ENCODE data around the gene MYL3. TPM values are rescaled to one million over a fixed set of nuclear protein-coding genes. Genes with fewer than 3 reads are reported as not detected.

Gene MYL3
- total RNA-seq, 8 experiments from 2014 or later, result 0.38 to 2.4 TPM; not detected in 6

GRCh38 chr3:46868287-46868686 is 5.0 kb upstream of the MYL3 start:
- in situ Hi-C loops (cut with MboI; ENCODE audit: low pct_unique_long_range_greater_than_20kb in 2 of 9, low sequenced_read_pairs in 9 of 9, unreplicated experiment in 9 of 9), result no loop called here
- H3K27ac ChIP-seq, result no peak overlapping the region
- no peak for ATAC-seq (replicated peaks in 6 of 8)
- 54% methylated on average over 5 of the region's 8 CpGs; no CpG with 5 or more reads in 9 of the 10 experiments for WGBS, 10 experiments
- H3K4me1 ChIP-seq (replicated peaks in 1 of 2), result peaks cover 0 to 12% of the 10 kb centered on the region in 2 donors
- H3K4me3 ChIP-seq, result no peak overlapping the region

- peak in 3 of 8 experiments; percentile 51 to 87 (median 78) for ATAC-seq (replicated peaks in 6 of 8)
- H3K27ac ChIP-seq, result no peak overlapping the region
- peaks cover 0 to 7% of the 10 kb centered on the region in 2 donors for H3K4me1 ChIP-seq (replicated peaks in 1 of 2)
- in situ Hi-C loops (cut with MboI; ENCODE audit: low pct_unique_long_range_greater_than_20kb in 2 of 9, low sequenced_read_pairs in 9 of 9, unreplicated experiment in 9 of 9), result no loop called here
- no peak overlapping the region for H3K4me3 ChIP-seq
- WGBS, 10 experiments, result 87 to 100% methylated on average over 3 of the region's 15 CpGs; no CpG with 5 or more reads in 8 of the 10 experiments
Measured at GRCh38 chr3:46867550-46867898, 4.3 kb upstream of the MYL3 start.

- Histone ChIP-seq H3K4me1 (replicated peaks in 1 of 2) (peaks cover 0 to 3% of the 10 kb centered on the region in 2 donors), H3K4me3 (no peak overlapping the region), H3K27ac (no peak overlapping the region)
- ATAC-seq (replicated peaks in 6 of 8), result peak; percentile 21 to 87 (median 54)
- 0 to 73% (median 40%) methylated on average over 2 to 7 of the region's 15 CpGs; no CpG with 5 or more reads in 3 of the 10 experiments for WGBS, 10 experiments
- in situ Hi-C loops (cut with MboI; ENCODE audit: low pct_unique_long_range_greater_than_20kb in 2 of 9, low sequenced_read_pairs in 9 of 9, unreplicated experiment in 9 of 9), result no loop called here
Measured at GRCh38 chr3:46866720-46867549, 3.7 kb upstream of the MYL3 start.

- WGBS, 10 experiments, result 68 to 100% (median 76%) methylated on average over 1 to 5 of the region's 11 CpGs; no CpG with 5 or more reads in 7 of the 10 experiments
- in situ Hi-C loops (cut with MboI; ENCODE audit: low pct_unique_long_range_greater_than_20kb in 2 of 9, low sequenced_read_pairs in 9 of 9, unreplicated experiment in 9 of 9), result no loop called here
- no peak for ATAC-seq (replicated peaks in 6 of 8)
- Histone ChIP-seq H3K27ac (no peak overlapping the region), H3K4me3 (no peak overlapping the region), H3K4me1 (replicated peaks in 1 of 2) (peaks cover 7 to 10% of the 10 kb centered on the region in 2 donors)
Measured at GRCh38 chr3:46866032-46866595, 2.9 kb upstream of the MYL3 start.

- no peak overlapping the region for H3K4me3 ChIP-seq
- WGBS, 10 experiments, result 40 to 67% (median 40%) methylated on average over 1 of the region's 2 CpGs; no CpG with 5 or more reads in 7 of the 10 experiments
- peaks cover 8 to 12% of the 10 kb centered on the region in 2 donors for H3K4me1 ChIP-seq (replicated peaks in 1 of 2)
- no peak overlapping the region for H3K27ac ChIP-seq
- in situ Hi-C loops (cut with MboI; ENCODE audit: low pct_unique_long_range_greater_than_20kb in 2 of 9, low sequenced_read_pairs in 9 of 9, unreplicated experiment in 9 of 9), result no loop called here
- no peak for ATAC-seq (replicated peaks in 6 of 8)
Measured at GRCh38 chr3:46865546-46865945, 2.3 kb upstream of the MYL3 start.

- no peak overlapping the region for H3K27ac ChIP-seq
- ATAC-seq (replicated peaks in 6 of 8), result peak in 2 of 8 experiments; percentile 56 to 65
- no peak overlapping the region for H3K4me3 ChIP-seq
- WGBS, 10 experiments, result 10 to 80% (median 55%) methylated on average over 1 to 2 of the region's 12 CpGs; no CpG with 5 or more reads in 6 of the 10 experiments
- in situ Hi-C loops (cut with MboI; ENCODE audit: low pct_unique_long_range_greater_than_20kb in 2 of 9, low sequenced_read_pairs in 9 of 9, unreplicated experiment in 9 of 9), result no loop called here
- peaks cover 8 to 12% of the 10 kb centered on the region in 2 donors for H3K4me1 ChIP-seq (replicated peaks in 1 of 2)
Measured at GRCh38 chr3:46865031-46865507, 1.8 kb upstream of the MYL3 start.

GRCh38 chr3:46864061-46864881 is 1.0 kb upstream of the MYL3 start:
- H3K27ac ChIP-seq, result no peak overlapping the region
- no peak overlapping the region for H3K4me3 ChIP-seq
- in situ Hi-C loops (cut with MboI; ENCODE audit: low pct_unique_long_range_greater_than_20kb in 2 of 9, low sequenced_read_pairs in 9 of 9, unreplicated experiment in 9 of 9), result no loop called here
- 71 to 91% (median 81%) methylated on average over 2 to 4 of the region's 10 CpGs; no CpG with 5 or more reads in 7 of the 10 experiments for WGBS, 10 experiments
- peak in 1 of 8 experiments; percentile 11 for ATAC-seq (replicated peaks in 6 of 8)
- H3K4me1 ChIP-seq (replicated peaks in 1 of 2), result peaks cover 8 to 12% of the 10 kb centered on the region in 2 donors

- H3K27ac ChIP-seq, result no peak overlapping the region
- H3K4me3 ChIP-seq, result no peak overlapping the region
- no peak for ATAC-seq (replicated peaks in 6 of 8)
- WGBS, 10 experiments, result 60 to 100% (median 83%) methylated on average over 1 to 3 of the region's 7 CpGs; no CpG with 5 or more reads in 3 of the 10 experiments
- H3K4me1 ChIP-seq (replicated peaks in 1 of 2), result peaks cover 8 to 12% of the 10 kb centered on the region in 2 donors
- in situ Hi-C loops (cut with MboI; ENCODE audit: low pct_unique_long_range_greater_than_20kb in 2 of 9, low sequenced_read_pairs in 9 of 9, unreplicated experiment in 9 of 9), result no loop called here
Measured at GRCh38 chr3:46862369-46863025, 747 bp downstream of the MYL3 start.

- in situ Hi-C loops (cut with MboI; ENCODE audit: low pct_unique_long_range_greater_than_20kb in 2 of 9, low sequenced_read_pairs in 9 of 9, unreplicated experiment in 9 of 9), result no loop called here
- WGBS, 10 experiments, result 20 to 100% (median 83%) methylated on average over 1 to 3 of the region's 12 CpGs; no CpG with 5 or more reads in 4 of the 10 experiments
- no peak overlapping the region for H3K27ac ChIP-seq
- no peak overlapping the region for H3K4me3 ChIP-seq
- peaks cover 8 to 12% of the 10 kb centered on the region in 2 donors for H3K4me1 ChIP-seq (replicated peaks in 1 of 2)
- peak in 4 of 8 experiments; percentile 20 to 78 (median 74) for ATAC-seq (replicated peaks in 6 of 8)
Measured at GRCh38 chr3:46861605-46862368, 1.5 kb downstream of the MYL3 start.

- H3K4me1 ChIP-seq (replicated peaks in 1 of 2), result peaks cover 8 to 12% of the 10 kb centered on the region in 2 donors
- in situ Hi-C loops (cut with MboI; ENCODE audit: low pct_unique_long_range_greater_than_20kb in 2 of 9, low sequenced_read_pairs in 9 of 9, unreplicated experiment in 9 of 9), result no loop called here
- no peak overlapping the region for H3K27ac ChIP-seq
- H3K4me3 ChIP-seq, result no peak overlapping the region
- no peak for ATAC-seq (replicated peaks in 6 of 8)
- 46 to 92% (median 78%) methylated on average over 2 to 3 of the region's 10 CpGs; no CpG with 5 or more reads in 4 of the 10 experiments for WGBS, 10 experiments
Measured at GRCh38 chr3:46860810-46861604, 2.2 kb downstream of the MYL3 start.
